A673 (cell line): Measurements from ENCODE around the gene MYO18B. TPM values are rescaled to one million over a fixed set of nuclear protein-coding genes. Genes with fewer than 3 reads are reported as not detected.

ENCODE experiments used
- BruUV-seq: library from RNA; stranded (reverse); fragments of 400-500 nt; replicated peaks from 2 replicates; lab custom pipeline; 2021; lab: Mats Ljungman, UMichigan
- CTCF ChIA-PET: fragments of 300-600 bp; sonication (Branson Sonifier 250); formaldehyde crosslinking; loops from one replicate; lab custom pipeline; 2022; ENCODE audit warnings: antibody characterized with exemption; lab: Charles Lee
- POLR2A ChIA-PET: fragments of 300-600 bp; sonication (Branson Sonifier 250); formaldehyde crosslinking; loops from one replicate; lab custom pipeline; 2022; ENCODE audit warnings: antibody characterized with exemption; ENCODE audit not compliant: low non-redundant PET; lab: Charles Lee
- DNase-seq: peaks from one replicate; pipeline ENCODE4 v3.0.0-alpha.2; 2015; ENCODE audit warnings: low spot score
- H3K27ac ChIP-seq: fragments of 200-600 bp; sonication (generic); 2 replicates; pipeline ENCODE4 v1.5.1; 2016; ENCODE audit warnings: mixed run types, low read depth, mild to moderate bottlenecking, mixed read lengths, antibody characterized with exemption, low read length; ENCODE audit not compliant: poor library complexity, severe bottlenecking
- H3K27me3 ChIP-seq: fragments of 200-600 bp; sonication (generic); replicated peaks from 2 replicates; pipeline ENCODE4 v1.6.1; 2017; ENCODE audit warnings: mixed run types, low read depth, mild to moderate bottlenecking, mixed read lengths, antibody characterized with exemption, low read length; ENCODE audit not compliant: insufficient read depth, poor library complexity
- H3K36me3 ChIP-seq: fragments of 200-600 bp; sonication (generic); 2 replicates; pipeline ENCODE4 v1.6.1; 2016; ENCODE audit warnings: mixed run types, mild to moderate bottlenecking, mixed read lengths, antibody characterized with exemption, low read length; ENCODE audit not compliant: insufficient read depth, poor library complexity, severe bottlenecking
- H3K4me1 ChIP-seq: fragments of 200-600 bp; sonication (generic); 2 replicates; pipeline ENCODE4 v1.6.1; 2017; ENCODE audit warnings: mixed run types, mild to moderate bottlenecking, mixed read lengths, antibody characterized with exemption, low read length; ENCODE audit not compliant: insufficient read depth, poor library complexity, severe bottlenecking
- H3K4me3 ChIP-seq: fragments of 200-600 bp; sonication (generic); 2 replicates; pipeline ENCODE4 v1.5.1; 2016; ENCODE audit warnings: low read depth, mixed run types, mild to moderate bottlenecking, mixed read lengths, low read length; ENCODE audit not compliant: poor library complexity, severe bottlenecking
- H3K9me3 ChIP-seq: fragments of 200-600 bp; sonication (generic); 2 replicates; pipeline ENCODE4 v1.6.1; 2016; ENCODE audit warnings: mixed run types, low read depth, mild to moderate bottlenecking, mixed read lengths, antibody characterized with exemption, low read length; ENCODE audit not compliant: poor library complexity, severe bottlenecking
- EZH2 ChIP-seq: fragments of 200-600 bp; sonication (generic); IDR thresholded peaks from 2 replicates; pipeline ENCODE4 v1.6.1; 2017; ENCODE audit warnings: borderline replicate concordance, low read depth, mild to moderate bottlenecking, mixed read lengths, antibody characterized with exemption, low read length; ENCODE audit not compliant: poor library complexity, severe bottlenecking
- intact Hi-C: fragments of 100-400 bp; cut with micrococcal nuclease; formaldehyde crosslinking; loops from one replicate; pipeline ENCODE4 v1.10.0; 2022; ENCODE audit not compliant: unreplicated experiment
- total RNA-seq: library from RNA; stranded (reverse); gene quantifications from 2 replicates; pipeline ENCODE4 v1.2.3, GENCODE V29; 2021
- TF ChIP-seq, protein P1 (sequence below): fragments of 300-800, 200-600 bp; sonication (generic); conservative IDR thresholded peaks from 2 replicates; pipeline ENCODE4 v1.5.1; 2017; ENCODE audit warnings: low read depth, mild to moderate bottlenecking, antibody characterized with exemption, low read length, moderate library complexity, mixed read lengths

The MYO18B gene
- total RNA-seq, 1 experiment from 2014 or later = not detected

DNA sequence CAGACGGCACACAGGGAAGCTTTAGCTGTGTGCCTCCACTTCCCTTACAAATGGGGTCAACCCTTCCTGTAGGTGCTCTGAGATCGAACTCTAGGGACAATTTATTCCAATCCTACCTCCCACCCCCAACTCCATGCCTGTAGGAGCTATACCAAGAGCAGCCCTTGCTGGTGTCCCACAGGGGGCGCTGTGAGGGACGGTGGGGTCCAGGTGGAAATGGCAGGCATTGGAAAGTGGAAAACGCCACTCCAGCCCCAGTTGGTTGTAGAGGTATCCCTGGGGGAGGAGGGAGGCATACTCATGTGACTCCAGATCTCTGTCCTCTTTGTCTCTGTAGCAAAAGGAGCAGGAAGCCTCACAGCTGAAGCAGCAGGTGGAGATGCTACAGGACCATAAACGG, 161.3 kb downstream of the MYO18B start:
- TF ChIP-seq, protein P1, sequence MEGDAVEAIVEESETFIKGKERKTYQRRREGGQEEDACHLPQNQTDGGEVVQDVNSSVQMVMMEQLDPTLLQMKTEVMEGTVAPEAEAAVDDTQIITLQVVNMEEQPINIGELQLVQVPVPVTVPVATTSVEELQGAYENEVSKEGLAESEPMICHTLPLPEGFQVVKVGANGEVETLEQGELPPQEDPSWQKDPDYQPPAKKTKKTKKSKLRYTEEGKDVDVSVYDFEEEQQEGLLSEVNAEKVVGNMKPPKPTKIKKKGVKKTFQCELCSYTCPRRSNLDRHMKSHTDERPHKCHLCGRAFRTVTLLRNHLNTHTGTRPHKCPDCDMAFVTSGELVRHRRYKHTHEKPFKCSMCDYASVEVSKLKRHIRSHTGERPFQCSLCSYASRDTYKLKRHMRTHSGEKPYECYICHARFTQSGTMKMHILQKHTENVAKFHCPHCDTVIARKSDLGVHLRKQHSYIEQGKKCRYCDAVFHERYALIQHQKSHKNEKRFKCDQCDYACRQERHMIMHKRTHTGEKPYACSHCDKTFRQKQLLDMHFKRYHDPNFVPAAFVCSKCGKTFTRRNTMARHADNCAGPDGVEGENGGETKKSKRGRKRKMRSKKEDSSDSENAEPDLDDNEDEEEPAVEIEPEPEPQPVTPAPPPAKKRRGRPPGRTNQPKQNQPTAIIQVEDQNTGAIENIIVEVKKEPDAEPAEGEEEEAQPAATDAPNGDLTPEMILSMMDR = peak; percentile 63
- no peak for TF ChIP-seq EZH2
- CTCF ChIA-PET = interaction anchor here (0.6 to 0.8 kb wide), 2 partner anchors 427 to 1191 kb away, joined by 3 read pairs; no protein-coding TSS in a partner anchor
- DNase-seq = peak; percentile 8

DNA sequence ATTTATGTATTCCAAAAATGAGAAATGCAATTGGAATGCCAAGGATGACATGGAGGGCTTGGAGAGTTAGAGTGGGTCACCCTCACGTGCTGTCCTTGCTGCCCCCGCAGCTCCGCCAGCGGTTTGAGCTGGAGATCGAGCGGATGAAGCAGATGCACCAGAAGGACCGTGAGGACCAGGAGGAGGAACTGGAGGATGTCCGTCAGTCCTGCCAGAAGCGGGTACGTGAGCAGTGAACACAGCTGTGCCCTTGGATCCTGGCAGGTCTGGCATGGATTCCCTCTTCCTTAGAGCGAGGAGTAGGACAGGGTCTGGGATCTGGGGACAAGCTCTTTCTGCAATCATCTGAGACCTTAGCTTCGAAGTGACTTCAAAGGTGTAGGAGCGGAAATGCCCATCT, 166.2 kb downstream of the MYO18B start:
- H3K27ac ChIP-seq = no peak overlapping the region
- no peaks in the 10 kb centered on the region for H3K36me3 ChIP-seq
- H3K4me3 ChIP-seq = no peak overlapping the region
- no peaks in the 10 kb centered on the region for H3K4me1 ChIP-seq
- CTCF ChIA-PET = no interaction called here
- no peak for TF ChIP-seq EZH2
- TF ChIP-seq, protein P1 = no peak
- no peak for DNase-seq
- H3K27me3 ChIP-seq = peaks cover 31% of the 10 kb centered on the region
- POLR2A ChIA-PET = no interaction called here
- intact Hi-C loops = no loop called here
- no peaks in the 10 kb centered on the region for H3K9me3 ChIP-seq
- BruUV-seq = no TSS peak

More for the DNA sequence above, 161.3 kb downstream of the MYO18B start:
- no peaks in the 10 kb centered on the region for H3K4me1 ChIP-seq
- H3K9me3 ChIP-seq = no peaks in the 10 kb centered on the region
- no peaks in the 10 kb centered on the region for H3K36me3 ChIP-seq
- peaks cover 2% of the 10 kb centered on the region for H3K27me3 ChIP-seq
- POLR2A ChIA-PET = interaction anchor here (0.7 kb wide), 1 partner anchor 40 kb away, joined by 3 read pairs; no protein-coding TSS in a partner anchor
- no peak overlapping the region for H3K27ac ChIP-seq
- H3K4me3 ChIP-seq = no peak overlapping the region
- BruUV-seq = no TSS peak
- intact Hi-C loops = no loop called here

DNA sequence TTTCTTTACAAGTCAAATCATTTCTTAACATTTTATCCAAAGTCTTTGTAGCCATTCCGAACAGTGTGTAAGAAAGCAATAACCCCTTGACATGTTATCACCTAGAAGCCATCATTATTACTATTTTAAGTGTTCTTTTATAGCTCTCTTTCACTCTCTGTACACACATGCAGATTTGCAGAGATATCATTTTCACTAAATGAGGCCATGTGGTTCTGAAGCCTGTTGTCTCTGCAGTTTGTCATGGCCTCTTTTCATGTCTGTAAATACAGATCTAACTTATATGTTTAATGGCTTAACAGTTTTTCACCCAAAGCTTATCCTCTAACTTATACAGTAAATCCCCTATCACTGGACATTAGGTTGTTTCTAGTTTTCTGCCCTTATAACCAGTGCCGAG, 166.8 kb downstream of the MYO18B start:
- intact Hi-C loops = no loop called here
- no peak overlapping the region for H3K27ac ChIP-seq
- no peak for DNase-seq
- H3K4me3 ChIP-seq = no peak overlapping the region
- CTCF ChIA-PET = no interaction called here
- H3K4me1 ChIP-seq = no peaks in the 10 kb centered on the region
- H3K36me3 ChIP-seq = no peaks in the 10 kb centered on the region
- POLR2A ChIA-PET = no interaction called here
- H3K27me3 ChIP-seq = peaks cover 31% of the 10 kb centered on the region
- H3K9me3 ChIP-seq = no peaks in the 10 kb centered on the region
- no peak for TF ChIP-seq EZH2
- TF ChIP-seq, protein P1 = no peak
- BruUV-seq = no TSS peak
